Stimulated activated naive CD4-positive, alpha-beta T cell (primary cell): Measurements from ENCODE around the gene DNAAF5.

Source experiments
- DNase-seq, 6 experiments: peaks; one replicate each; lab custom pipeline; 2025; lab: John Stamatoyannopoulos, UW

Gene DNAAF5

GRCh38 chr7:834277-834676 is 107.8 kb downstream of the DNAAF5 start:
- no peak for DNase-seq

GRCh38 chr7:835021-835420 is 108.5 kb downstream of the DNAAF5 start:
- no peak for DNase-seq

- DNase-seq, result no peak
Measured at GRCh38 chr7:835485-836401, 109.2 kb downstream of the DNAAF5 start.
